ENCODE results near the gene FGD2.
A peak's percentile ranks its signal among the peaks of the same experiment; 100 is the strongest.
"Not testable (repeated sequence)": the region's sequence is repeated elsewhere in the genome, so short reads cannot be mapped to it uniquely, and the experiment has no call there.

Gene FGD2

GRCh38 chr6:37043091-37043490 lies 37.6 kb downstream of the FGD2 start:
- DNase-seq, result not testable (repeated sequence)

GRCh38 chr6:37047346-37047688 lies 41.9 kb downstream of the FGD2 start:
- no peak for DNase-seq

DNA sequence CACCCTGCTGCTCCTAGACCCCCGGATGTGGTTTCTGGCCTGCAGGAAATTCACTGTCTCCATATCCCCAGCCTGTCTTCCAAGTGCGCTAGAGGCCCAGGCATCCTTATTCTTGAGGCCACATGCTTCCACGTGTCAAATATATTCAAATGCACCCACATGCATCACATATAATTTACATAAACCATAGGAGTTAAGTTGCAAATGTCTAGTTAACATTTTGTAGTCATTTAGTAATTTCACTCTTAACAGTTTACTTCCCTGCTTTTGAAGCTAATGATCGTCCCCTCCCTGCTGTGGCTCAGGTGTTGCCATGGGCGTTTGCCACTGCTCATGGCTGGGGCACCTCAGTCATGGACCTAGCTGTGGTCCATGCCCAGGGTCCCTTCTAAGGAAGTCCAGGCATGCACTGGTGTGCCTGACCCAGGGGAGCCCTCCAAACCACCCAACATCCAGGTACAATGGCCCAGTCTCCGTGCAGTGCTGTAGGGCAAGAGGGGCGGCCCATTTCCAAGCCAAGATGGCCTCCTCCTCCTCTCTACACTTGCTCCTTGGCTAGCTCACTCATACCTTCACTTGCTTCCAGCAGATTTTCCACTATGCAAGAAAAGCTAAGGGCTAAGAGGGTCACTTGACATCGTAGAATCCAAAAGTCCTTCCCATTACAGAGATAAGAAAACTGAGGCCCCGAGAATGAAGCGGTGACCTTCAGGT lies 42.4 kb downstream of the FGD2 start:
- no peak for DNase-seq

- DNase-seq, result no peak
Observed at GRCh38 chr6:37048403-37048850, 43.0 kb downstream of the FGD2 start.

DNA sequence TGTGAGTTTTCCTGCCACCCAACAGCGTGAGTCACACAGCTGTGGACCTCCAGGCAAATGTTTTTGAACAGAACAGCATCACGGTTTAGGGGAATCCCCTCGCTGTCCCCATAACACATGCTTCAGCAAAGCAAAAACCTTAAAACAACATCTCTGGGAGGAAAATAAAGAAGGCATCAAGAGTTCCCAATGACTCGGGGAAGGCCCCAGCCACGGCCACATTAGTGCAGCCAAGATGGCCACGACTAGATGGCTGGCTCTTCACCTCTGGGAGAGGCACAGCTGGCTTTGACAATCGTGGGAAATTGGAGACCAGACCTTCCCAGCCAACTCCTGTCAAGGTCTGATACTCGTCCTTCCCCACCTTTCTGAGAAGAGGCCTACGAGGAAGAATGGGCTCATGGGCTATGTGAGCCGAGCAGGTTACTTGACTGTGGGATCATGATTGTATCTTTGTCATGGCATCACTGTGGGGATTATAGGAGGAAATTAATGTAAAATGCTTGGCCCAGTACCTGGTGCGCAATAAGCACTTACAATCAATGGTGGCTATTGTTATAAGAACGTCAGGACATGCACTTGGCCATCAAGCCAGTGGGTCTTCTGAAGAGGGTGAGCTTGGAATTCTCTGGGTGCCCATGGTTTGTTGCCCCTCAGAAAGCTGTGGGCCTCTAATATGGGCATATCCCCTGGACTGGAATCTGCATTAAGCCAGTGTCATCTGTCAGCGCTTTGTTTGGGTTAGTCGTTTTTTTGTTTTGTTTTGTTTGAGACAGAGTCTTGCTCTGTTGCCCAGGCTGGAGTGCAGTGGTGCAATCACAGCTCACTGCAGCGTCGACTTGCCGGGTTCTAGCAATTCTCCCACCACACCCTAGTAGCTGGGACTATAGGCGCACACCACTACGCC lies 43.6 kb downstream of the FGD2 start:
- DNase-seq, result no peak

GRCh38 chr6:37049758-37050044 lies 44.2 kb downstream of the FGD2 start:
- DNase-seq, result no peak

- DNase-seq, result no peak
Observed at GRCh38 chr6:37050045-37050853, 44.8 kb downstream of the FGD2 start.

DNA sequence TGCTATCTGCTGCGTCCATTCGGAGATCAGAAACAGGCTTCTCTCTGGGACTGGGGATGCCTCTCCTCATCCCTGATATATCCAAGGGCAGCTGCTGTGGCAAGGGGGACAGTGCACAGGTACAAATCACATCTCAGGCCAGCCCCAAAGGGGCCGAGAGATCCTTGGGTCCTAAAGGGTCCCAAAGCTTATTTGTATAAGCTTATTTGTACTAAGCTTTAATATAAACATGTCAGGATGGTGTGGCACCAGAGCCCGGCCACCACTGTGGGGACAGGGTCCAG lies 45.3 kb downstream of the FGD2 start:
- DNase-seq, result no peak

- DNase-seq, result peak; percentile 41
Observed at GRCh38 chr6:37051138-37052026, 45.9 kb downstream of the FGD2 start.

GRCh38 chr6:37052027-37052628 lies 46.7 kb downstream of the FGD2 start:
- no peak for DNase-seq

DNA sequence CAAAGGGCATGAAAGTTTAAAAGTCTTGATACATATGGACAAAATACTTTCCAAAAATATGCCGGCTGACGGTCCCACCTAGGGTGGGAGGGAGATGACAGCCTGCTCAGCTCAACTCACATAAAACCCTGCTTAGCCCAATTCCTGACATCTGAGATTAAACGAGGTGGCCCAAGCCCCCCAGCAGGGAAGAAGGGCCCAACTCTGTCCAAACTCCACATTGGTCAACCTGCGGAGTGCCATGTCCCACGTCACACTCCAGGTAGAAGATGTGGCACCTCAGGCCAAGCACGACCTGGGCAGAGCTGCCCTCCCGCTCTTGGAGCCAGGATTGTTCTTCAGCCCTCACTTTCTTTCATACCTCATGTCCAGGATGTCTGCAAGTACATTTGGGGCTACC lies 48.2 kb downstream of the FGD2 start:
- no peak for DNase-seq

DNA sequence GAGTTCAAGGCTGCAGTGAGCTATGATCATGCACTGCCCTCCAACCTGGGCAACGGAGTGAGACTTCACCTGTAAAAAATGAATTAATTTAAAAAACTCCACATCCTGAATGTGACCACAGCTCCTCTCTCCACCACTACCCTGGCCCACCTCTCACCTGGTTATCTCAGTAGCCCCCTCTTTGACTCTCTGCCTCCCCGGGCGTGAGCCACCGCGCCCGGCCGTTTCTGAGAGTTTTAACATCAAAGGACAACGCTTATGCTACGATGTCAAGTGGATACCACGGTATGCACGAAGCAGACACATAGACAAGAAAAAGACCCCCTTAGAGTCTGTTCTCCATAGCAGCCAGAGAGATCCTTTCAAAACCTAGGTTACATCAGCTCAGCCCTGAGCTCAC lies 48.7 kb downstream of the FGD2 start:
- DNase-seq, result no peak

GRCh38 chr6:37054580-37054979 lies 49.1 kb downstream of the FGD2 start:
- no peak for DNase-seq

DNA sequence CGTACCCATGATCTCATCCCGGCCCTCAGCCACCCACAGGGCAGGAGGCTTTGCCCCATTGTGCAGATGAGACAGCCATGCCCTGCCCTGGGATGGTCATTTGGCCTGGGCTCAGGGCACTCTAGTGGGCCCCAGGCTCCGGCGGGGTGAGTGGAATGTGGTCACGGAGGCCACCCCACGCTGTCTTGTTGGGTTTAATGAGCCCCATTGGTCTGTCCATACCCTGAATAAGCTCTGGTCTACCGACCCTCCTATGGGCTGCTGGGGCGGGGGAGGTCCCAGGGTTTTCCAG lies 50.6 kb downstream of the FGD2 start:
- DNase-seq, result no peak

- DNase-seq, result no peak
Observed at GRCh38 chr6:37056439-37057127, 51.1 kb downstream of the FGD2 start.

DNA sequence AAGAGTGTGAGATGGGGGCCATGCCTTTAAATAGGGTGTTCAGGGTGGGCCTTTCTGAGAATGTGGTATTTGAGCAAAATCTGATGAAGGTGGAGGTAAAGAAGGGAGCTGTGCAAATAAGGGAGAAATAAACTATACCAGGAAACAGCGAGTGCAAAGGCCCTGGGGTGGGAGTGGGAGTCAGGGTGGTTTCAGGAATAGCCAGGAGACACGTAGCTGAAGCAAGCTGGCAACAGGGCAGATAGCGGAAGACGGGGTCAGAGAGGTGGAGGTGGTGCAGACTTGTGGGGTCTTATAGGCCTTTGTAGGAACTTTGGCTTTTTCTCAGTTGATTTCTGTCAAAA lies 51.6 kb downstream of the FGD2 start:
- no peak for DNase-seq

DNA sequence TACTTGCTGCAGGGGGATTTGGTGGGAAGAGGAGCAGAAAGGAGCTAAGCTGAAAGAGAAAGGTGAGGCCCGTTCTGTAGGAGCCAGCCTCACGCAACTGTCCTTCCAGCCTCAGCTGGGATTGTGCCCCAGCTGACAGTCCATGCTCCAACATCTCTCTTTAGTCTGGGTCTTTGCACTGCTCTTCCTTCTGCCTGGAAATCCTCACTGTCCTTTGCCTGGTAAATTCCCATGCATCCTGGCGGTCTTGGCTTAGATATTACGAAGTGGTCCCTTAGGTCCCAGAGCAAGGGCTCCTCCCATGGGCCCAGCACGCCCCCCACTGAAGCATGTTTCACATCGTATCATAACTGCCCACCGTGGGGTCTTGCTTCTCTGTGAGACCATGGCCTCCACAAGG lies 52.2 kb downstream of the FGD2 start:
- no peak for DNase-seq

DNA sequence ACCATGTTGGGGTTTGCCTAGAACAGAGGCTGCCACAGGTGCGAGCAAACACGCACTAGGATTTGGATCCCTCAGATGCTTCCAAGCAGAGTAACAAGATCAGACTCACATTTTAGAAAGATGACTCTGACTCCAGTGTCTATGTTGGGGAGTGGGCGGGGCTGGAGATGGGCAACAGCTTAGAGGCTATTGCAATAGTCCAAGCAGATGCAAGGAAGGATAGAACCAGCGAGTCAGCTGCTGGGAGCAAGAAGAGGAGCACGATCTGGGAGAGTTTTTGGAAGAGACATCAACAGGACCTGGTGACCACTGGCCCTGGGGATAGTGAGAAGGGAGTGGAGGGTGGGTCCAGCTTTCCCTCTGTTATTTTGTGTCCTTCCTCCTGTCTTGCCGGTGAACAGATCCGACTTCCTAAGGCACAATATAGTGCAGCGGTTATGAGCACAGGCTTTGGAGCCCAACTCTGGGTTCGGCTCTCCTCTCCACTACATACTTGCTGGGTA lies 52.7 kb downstream of the FGD2 start:
- no peak for DNase-seq

DNA sequence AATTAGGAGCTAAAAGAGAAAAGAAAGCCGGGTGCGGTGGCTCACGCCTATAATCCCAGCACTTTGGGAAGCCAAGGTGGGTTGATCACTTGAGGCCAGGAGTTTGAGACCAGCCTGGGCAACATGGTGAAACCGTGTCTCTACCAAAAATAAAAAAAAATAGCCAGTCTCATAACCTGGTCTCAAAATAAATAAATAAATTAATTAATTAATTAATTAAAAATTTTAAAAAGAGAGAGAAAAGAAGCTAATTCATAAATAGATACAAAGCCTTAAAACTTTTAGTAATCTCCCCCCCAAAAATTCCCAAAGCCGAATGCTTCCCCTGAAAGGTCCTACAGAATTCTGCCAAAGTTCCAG lies 53.5 kb downstream of the FGD2 start:
- DNase-seq, result not testable (repeated sequence)

- DNase-seq, result no peak
Observed at GRCh38 chr6:37059344-37060194, 54.1 kb downstream of the FGD2 start.

DNA sequence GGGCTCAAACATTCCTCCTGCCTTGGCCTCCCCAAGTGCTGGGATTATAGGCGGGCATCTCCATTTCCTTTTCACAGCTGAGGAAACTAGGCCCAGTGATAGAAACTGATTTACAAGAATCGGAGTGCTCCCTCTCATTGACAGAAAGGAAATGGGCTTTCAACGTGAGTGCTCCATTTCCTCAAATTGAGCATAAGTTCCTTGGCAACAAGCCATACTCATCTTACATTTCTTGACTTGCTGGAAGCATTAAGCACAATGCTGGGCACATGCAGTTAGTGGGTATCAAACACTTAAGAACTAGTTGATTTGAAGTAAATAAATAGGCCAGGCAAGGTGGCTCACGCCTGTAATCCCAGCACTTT lies 54.7 kb downstream of the FGD2 start:
- no peak for DNase-seq
